BE2C (cell line): ENCODE results near the gene TRABD.
A peak's percentile ranks its signal among the peaks of the same experiment; 100 is the strongest.

Experiments
- DNase-seq: peaks from one replicate; pipeline ENCODE4 v3.0.0-alpha.2; 2020
- H3K27me3 ChIP-seq: fragments of 250-450 bp; sonication (Bioruptor Pico); 2 replicates; pipeline ENCODE4 v1.5.1; 2020; ENCODE audit warnings: mild to moderate bottlenecking
- H3K36me3 ChIP-seq: fragments of 250-450 bp; sonication (Bioruptor Pico); 2 replicates; pipeline ENCODE4 v1.5.1; 2020; ENCODE audit warnings: mild to moderate bottlenecking
- H3K4me1 ChIP-seq: fragments of 250-450 bp; sonication (Bioruptor Pico); 2 replicates; pipeline ENCODE4 v1.5.1; 2020
- H3K4me3 ChIP-seq: 2 replicates; pipeline ENCODE4 v1.5.1; 2011; ENCODE audit warnings: low read depth, low read length
- H3K9me3 ChIP-seq: fragments of 250-450 bp; sonication (Bioruptor Pico); 2 replicates; pipeline ENCODE4 v1.5.1; 2020
- TF ChIP-seq, protein P1 (sequence below): IDR thresholded peaks from 2 replicates; pipeline ENCODE4 v1.5.1; 2012; ENCODE audit warnings: mild to moderate bottlenecking, low read depth, low read length

TRABD gene

DNA sequence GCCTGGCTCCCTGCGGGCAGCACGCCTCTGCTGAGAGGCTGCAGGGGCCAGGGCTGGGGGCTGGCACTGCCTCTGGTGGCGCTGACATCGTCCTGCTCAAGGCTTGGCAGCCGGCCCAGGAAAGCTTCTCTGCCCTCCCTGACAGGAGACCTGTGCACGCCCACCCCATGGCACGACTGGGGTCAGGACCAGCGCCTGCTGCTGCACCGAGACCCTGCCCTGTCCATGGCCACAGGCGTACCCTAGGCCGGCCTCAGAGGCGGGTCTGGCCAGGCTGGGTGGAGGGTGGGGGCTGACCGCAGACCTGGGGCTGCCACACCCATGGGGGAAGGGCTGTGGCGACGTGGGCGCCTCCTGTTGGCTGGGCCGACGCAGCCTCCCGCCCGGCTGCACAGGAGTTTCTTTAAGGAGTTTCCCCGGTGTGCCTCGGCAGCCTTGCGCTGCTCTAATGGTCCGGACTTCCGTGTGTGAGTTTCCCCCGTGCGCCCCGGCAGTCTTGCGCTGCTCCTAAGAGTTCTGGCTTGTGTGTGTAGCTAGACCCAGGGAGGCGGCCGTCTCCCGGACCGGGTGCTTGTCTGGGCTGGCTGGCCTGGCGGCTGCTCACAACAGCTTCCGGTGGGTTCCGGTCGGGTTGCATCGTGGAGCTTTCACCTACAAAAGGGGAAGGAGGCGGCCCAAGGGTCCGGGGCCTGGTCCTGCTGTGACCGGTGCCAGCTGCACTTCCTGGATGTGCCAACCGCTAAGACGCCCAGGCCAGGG, 4.6 kb downstream of the TRABD start:
- peak overlapping the region; percentile 49 for H3K4me3 ChIP-seq
- TF ChIP-seq, protein P1, sequence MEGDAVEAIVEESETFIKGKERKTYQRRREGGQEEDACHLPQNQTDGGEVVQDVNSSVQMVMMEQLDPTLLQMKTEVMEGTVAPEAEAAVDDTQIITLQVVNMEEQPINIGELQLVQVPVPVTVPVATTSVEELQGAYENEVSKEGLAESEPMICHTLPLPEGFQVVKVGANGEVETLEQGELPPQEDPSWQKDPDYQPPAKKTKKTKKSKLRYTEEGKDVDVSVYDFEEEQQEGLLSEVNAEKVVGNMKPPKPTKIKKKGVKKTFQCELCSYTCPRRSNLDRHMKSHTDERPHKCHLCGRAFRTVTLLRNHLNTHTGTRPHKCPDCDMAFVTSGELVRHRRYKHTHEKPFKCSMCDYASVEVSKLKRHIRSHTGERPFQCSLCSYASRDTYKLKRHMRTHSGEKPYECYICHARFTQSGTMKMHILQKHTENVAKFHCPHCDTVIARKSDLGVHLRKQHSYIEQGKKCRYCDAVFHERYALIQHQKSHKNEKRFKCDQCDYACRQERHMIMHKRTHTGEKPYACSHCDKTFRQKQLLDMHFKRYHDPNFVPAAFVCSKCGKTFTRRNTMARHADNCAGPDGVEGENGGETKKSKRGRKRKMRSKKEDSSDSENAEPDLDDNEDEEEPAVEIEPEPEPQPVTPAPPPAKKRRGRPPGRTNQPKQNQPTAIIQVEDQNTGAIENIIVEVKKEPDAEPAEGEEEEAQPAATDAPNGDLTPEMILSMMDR = peak; percentile 40
- no peaks in the 10 kb centered on the region for H3K9me3 ChIP-seq
- H3K4me1 ChIP-seq = peaks cover 28% of the 10 kb centered on the region
- H3K27me3 ChIP-seq = no peaks in the 10 kb centered on the region
- DNase-seq = peak; percentile 94
- peaks cover 23% of the 10 kb centered on the region for H3K36me3 ChIP-seq

DNA sequence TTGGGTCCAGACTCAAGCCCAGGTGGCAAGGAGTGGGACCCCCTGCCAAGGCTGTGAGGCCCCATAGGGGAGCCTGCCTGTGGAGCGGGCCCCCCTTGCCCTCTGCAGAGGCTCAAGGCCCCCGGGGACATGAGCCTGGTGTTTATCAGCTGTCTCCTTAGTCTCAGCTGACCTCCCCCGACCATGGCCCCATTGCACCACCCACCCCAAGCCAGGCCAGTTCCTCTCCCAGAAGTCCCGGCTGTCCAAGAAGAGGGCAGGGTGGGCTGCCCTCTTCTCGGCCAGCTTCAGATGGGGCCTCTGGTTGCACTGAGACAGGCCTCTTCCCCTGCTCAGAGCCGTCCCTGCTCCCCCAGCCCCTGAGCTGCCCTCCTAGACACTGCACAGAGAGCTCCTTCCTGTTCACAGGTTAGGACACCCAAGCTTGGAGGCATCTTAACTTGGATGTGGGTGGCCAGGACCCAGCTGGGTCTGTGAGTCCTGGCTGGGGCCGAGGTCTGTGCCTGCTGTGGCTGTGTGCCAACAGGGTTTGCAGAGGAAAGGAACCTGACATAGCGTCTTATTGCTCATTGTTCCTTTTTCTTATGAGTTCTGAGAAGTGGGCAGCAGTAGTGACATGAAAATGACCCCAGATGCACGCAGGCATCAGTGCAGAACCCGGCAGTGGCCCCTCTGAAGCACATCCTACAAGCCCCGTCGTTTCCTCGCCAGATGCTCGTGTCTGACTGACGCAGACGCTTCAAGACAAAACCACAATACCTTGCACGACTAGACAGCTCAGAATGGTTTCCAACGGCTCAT, 5.4 kb downstream of the TRABD start:
- no peaks in the 10 kb centered on the region for H3K27me3 ChIP-seq
- H3K36me3 ChIP-seq = peaks cover 30% of the 10 kb centered on the region
- H3K4me3 ChIP-seq = peak overlapping the region; percentile 49
- peaks cover 28% of the 10 kb centered on the region for H3K4me1 ChIP-seq
- TF ChIP-seq, protein P1 = no peak
- DNase-seq = no peak
- no peaks in the 10 kb centered on the region for H3K9me3 ChIP-seq

DNA sequence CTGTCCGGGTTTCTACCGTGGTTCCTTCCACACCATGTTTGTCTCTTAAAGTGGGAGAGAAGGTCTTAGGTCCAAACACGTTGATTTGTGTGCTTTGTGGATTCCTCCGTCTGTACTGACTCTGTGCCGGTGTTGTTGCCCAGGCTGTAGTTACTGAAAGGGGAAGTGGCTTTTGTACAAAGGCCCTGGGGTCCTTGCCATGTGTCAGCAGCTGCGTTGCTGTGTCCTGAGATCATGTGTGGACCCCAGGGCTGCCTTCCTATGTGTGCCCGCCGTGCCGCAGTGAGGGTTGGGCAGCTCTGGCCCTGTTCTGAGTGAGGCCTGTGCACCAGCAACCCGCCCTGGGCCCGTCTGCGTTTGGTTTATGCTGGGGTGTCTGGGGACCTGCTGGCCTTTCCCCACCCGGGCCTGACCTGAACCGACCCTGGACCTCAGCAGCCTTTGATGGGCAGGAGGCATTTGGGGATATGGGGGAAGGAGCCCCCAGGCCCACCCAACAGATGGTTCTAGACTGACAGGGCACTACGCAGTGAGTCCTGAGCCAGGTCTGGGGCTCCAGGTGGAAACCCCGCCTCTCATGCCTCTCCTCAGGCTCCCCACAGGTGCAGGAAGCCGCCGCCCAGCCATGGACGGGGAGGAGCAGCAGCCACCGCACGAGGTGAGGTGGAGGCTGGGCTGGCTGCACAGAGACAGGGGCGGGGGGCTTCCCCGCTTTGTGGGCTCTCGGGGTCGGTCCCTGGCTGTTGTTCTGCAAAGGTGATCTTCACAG, 6.9 kb downstream of the TRABD start:
- Histone ChIP-seq H3K4me1 (peaks cover 24% of the 10 kb centered on the region), H3K4me3 (no peak overlapping the region), H3K36me3 (peaks cover 36% of the 10 kb centered on the region), H3K27me3 (no peaks in the 10 kb centered on the region), H3K9me3 (no peaks in the 10 kb centered on the region)
- no peak for DNase-seq
- TF ChIP-seq, protein P1 = no peak

DNA sequence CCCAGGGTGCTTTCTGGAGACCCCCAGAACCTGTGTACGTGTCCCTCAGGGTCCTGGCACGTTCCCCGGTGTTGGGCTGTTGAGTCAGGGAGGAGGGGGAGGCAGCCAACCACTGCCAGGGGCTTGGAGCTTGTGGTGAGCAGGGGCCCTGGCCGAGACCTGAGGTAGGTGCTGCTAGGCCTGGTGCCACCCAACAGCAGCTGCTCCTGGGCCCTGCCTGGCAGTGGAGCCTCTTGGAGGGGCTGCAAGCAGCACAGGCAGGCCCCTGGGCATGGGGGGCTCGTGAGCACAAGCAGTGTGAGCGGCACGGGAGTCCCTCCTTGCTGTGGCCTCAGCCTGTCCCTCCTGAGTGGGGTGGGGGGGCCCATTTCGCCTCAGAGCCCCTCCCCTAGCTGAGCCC, 7.9 kb downstream of the TRABD start:
- DNase-seq = no peak
- no peaks in the 10 kb centered on the region for H3K9me3 ChIP-seq
- TF ChIP-seq, protein P1 = no peak
- no peak overlapping the region for H3K4me3 ChIP-seq
- peaks cover 40% of the 10 kb centered on the region for H3K36me3 ChIP-seq
- H3K4me1 ChIP-seq = peaks cover 24% of the 10 kb centered on the region
- H3K27me3 ChIP-seq = no peaks in the 10 kb centered on the region

DNA sequence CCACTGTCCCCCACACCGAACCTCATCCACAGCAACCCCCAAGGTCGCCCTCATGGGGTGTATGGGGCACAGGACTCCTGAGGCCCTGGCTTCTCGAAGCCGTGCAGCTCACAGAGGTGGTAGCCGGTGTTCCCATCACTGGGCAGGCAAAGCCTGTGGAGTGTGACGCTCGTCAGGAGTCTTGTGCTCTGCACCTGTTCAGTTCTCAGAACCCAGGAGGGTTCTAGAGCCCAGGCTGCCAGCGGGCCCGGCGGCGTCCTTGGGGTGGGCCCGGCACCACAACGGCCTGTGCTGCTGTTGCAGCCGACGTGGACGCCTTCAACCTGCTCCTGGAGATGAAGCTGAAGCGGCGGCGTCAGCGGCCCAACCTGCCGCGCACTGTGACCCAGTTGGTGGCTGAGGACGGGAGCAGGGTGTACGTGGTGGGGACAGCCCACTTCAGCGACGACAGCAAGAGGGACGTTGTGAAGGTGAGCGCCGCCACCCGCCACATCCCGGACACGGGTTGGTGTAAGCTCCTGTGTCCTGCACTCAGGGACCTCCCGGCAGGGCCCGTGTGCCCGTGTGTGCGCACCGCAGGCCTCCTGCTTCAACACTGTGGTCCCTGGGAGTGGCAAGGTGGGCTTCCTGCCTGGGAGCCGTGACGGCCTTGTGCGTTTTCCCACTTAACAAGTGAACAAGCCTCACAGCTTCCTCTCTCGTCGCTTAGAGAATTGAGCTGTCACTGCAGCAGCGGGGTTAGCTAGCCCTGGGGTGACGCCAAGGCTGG, 8.5 kb downstream of the TRABD start:
- Histone ChIP-seq H3K4me1 (peaks cover 21% of the 10 kb centered on the region), H3K36me3 (peaks cover 42% of the 10 kb centered on the region)

More for the DNA sequence above, 8.5 kb downstream of the TRABD start:
- TF ChIP-seq, protein P1 = no peak
- Histone ChIP-seq H3K27me3 (no peaks in the 10 kb centered on the region), H3K9me3 (no peaks in the 10 kb centered on the region), H3K4me3 (no peak overlapping the region)
- DNase-seq = no peak
